Activated B cell treated with CpG ODN at 0.5 μM for 24 hours (primary cell): Measurements from ENCODE around the gene FBXL12. TPM values are rescaled to one million over a fixed set of nuclear protein-coding genes. Genes with fewer than 3 reads are reported as not detected.
"Not testable (repeated sequence)": the region's sequence is repeated elsewhere in the genome, so short reads cannot be mapped to it uniquely, and the experiment has no call there.

Source experiments
- ATAC-seq: fragments of 200-7000 bp; cut with Tn5 transposase; one replicate; pipeline ENCODE4 v1.10.0; 2021; ENCODE audit warnings: low read depth, mild to moderate bottlenecking, moderate library complexity
- CTCF ChIA-PET: fragments of 350-600 bp; sonication (Branson Sonifier 250); formaldehyde crosslinking; loops from one replicate; lab custom pipeline; 2021; ENCODE audit warnings: antibody characterized with exemption; lab: Charles Lee
- POLR2A ChIA-PET: fragments of 350-600 bp; sonication (Branson Sonifier 250); formaldehyde crosslinking; loops from one replicate; lab custom pipeline; 2021; ENCODE audit warnings: antibody characterized with exemption; lab: Charles Lee
- DNase-seq: peaks from one replicate; pipeline ENCODE4 v3.0.0; 2022
- H3K27ac Mint-ChIP-seq: one replicate; pipeline ENCODE4 v1.8.0; 2020; ENCODE audit warnings: mixed read lengths
- H3K27me3 Mint-ChIP-seq: one replicate; pipeline ENCODE4 v1.8.0; 2021; ENCODE audit warnings: mixed read lengths
- H3K36me3 Mint-ChIP-seq: one replicate; pipeline ENCODE4 v1.8.0; 2021; ENCODE audit warnings: low read depth, mixed read lengths
- H3K4me1 Mint-ChIP-seq: one replicate; pipeline ENCODE4 v1.8.0; 2021; ENCODE audit warnings: mixed read lengths
- H3K4me3 Mint-ChIP-seq: one replicate; pipeline ENCODE4 v1.8.0; 2020; ENCODE audit warnings: mild to moderate bottlenecking, mixed read lengths
- H3K9me3 Mint-ChIP-seq: one replicate; pipeline ENCODE4 v1.8.0; 2020; ENCODE audit warnings: mixed read lengths
- intact Hi-C: fragments of 100-400 bp; cut with micrococcal nuclease; formaldehyde crosslinking; loops from one replicate; pipeline ENCODE4 v1.15.1; 2024
- total RNA-seq: library from RNA; stranded (reverse); gene quantifications from 2 replicates; pipeline ENCODE4 v1.2.3, GENCODE V29; 2022
- TF ChIP-seq, protein P1 (sequence below): fragments of 200-600 bp; IDR thresholded peaks from one replicate; pipeline ENCODE4 v1.8.0; 2022; ENCODE audit warnings: antibody characterized with exemption, mild to moderate bottlenecking

FBXL12 gene
- total RNA-seq, 1 donor from 2014 or later = 41.9 TPM

DNA sequence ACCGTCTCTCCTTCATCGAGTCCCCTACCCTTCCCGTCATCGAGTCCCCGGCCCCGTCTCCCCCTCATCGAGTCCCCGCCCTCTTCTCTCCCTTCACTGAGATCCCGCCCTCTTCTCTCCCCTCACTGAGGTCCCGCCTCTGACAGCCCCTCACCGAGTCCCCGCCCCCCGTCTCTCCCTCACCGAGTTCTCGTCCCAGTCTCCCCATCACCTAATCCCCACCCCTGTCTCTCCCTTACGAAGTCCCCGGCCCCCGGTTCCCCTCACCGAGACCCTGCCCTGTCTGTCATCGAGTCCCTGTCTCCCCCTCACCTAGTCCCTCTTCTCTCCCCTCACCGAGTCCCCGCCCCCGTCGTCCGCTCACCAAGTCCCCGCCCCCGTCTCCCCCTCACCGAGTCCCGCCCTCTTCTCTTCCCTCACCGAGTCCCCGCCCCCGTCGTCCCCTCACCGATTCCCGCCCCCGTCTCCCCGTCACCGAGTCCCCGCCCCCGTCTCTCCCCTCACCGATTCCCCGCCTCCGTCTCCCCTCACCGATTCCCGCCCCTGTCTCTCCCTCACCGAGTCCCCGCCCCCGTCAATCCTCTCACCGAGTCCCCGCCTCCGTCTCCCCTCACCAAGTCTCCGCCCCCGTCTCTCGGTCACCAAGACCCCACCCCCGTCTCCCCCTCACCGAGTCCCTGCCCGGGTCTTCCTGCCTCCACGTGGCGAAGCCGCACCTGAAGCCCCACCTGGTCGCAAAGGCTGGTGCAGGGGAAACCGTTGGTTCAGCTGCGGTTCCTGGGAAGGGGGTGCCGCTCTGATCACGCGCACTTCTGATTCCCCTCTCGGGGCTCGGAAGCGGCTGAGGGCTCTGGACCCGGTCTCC, 26.4 kb downstream of the FBXL12 start:
- no peaks in the 10 kb centered on the region for H3K27me3 Mint-ChIP-seq
- ATAC-seq = peak; percentile 62
- CTCF ChIA-PET = interaction anchor here (1.4 kb wide), 1 partner anchor 587 kb away, joined by 3 read pairs; no protein-coding TSS in a partner anchor
- H3K9me3 Mint-ChIP-seq = no peaks in the 10 kb centered on the region
- H3K4me3 Mint-ChIP-seq = peak overlapping the region; percentile 88
- peak overlapping the region; percentile 87 for H3K27ac Mint-ChIP-seq
- DNase-seq = peak; percentile 83
- TF ChIP-seq, protein P1, sequence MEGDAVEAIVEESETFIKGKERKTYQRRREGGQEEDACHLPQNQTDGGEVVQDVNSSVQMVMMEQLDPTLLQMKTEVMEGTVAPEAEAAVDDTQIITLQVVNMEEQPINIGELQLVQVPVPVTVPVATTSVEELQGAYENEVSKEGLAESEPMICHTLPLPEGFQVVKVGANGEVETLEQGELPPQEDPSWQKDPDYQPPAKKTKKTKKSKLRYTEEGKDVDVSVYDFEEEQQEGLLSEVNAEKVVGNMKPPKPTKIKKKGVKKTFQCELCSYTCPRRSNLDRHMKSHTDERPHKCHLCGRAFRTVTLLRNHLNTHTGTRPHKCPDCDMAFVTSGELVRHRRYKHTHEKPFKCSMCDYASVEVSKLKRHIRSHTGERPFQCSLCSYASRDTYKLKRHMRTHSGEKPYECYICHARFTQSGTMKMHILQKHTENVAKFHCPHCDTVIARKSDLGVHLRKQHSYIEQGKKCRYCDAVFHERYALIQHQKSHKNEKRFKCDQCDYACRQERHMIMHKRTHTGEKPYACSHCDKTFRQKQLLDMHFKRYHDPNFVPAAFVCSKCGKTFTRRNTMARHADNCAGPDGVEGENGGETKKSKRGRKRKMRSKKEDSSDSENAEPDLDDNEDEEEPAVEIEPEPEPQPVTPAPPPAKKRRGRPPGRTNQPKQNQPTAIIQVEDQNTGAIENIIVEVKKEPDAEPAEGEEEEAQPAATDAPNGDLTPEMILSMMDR = no peak
- H3K36me3 Mint-ChIP-seq = no peaks in the 10 kb centered on the region
- intact Hi-C loops = loop anchor here (1.0 to 5.0 kb wide), 8 partner anchors 24 to 656 kb away; partner anchors contain the start of genes FBXL12, ZNF317, ZNF426 and ZNF561
- POLR2A ChIA-PET = interaction anchor here (1.8 to 2.3 kb wide), 3 partner anchors 24 to 167 kb away, joined by 6 to 16 read pairs (median 7); partner anchors contain the start of genes FBXL12 and ZNF846
- H3K4me1 Mint-ChIP-seq = peaks cover 17% of the 10 kb centered on the region

DNA sequence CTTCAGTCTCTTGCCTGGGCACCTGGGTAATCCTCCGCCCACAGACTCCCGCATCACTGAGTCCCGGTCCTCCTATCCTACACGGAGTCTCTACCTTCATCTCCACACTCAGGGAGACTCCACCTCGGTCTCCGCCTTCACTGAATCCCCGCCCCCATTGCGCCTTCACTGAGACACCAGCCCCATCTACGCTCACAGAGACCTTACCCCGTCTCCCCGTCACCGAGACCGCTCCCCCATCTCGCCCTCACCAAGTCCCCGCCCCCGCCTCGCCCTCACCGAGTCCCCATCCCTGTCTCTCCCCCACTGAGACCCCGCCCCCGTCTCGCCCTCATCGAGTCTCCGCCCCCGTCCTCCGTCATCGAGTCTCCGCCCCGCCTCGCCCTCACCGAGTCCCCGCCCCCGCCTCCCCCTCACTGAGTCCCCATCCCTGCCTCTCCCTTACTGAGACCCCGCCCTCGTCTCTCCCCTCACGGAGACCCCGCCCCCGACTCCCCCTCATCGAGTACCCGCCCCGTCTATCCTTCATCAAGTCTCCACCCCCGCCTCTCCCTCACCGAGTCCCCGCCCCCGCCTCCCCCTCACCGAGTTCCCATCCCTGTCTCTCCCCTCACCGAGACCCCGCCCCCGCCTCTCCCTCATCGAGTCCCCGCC, 27.2 kb downstream of the FBXL12 start:
- Mint-ChIP-seq H3K4me1 (peaks cover 17% of the 10 kb centered on the region), H3K36me3 (no peaks in the 10 kb centered on the region), H3K27ac (peak overlapping the region; percentile 87), H3K27me3 (no peaks in the 10 kb centered on the region), H3K9me3 (no peaks in the 10 kb centered on the region), H3K4me3 (peak overlapping the region; percentile 88)
- intact Hi-C loops = loop anchor here (1.0 to 5.0 kb wide), 8 partner anchors 23 to 655 kb away; partner anchors contain the start of genes FBXL12, ZNF317, ZNF426 and ZNF561
- TF ChIP-seq, protein P1 = no peak
- POLR2A ChIA-PET = no interaction called here
- ATAC-seq = peak; percentile 59
- peak; percentile 80 for DNase-seq
- CTCF ChIA-PET = no interaction called here

DNA sequence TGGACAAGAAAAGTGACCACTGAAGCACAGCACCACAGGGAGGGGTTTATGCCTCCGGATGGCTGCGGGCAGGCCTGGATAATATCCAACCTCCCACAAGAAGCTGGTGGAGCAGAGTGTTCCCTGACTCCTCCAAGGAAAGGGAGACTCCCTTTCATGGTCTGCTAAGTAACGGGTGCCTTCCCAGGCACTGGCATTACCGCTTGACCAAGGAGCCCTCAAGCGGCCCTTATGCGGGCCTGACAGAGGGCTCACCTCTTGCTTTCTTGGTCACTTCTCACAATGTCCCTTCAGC, 27.9 kb downstream of the FBXL12 start:
- H3K27me3 Mint-ChIP-seq, H3K9me3 Mint-ChIP-seq, H3K36me3 Mint-ChIP-seq, DNase-seq, H3K27ac Mint-ChIP-seq, POLR2A ChIA-PET, ATAC-seq, CTCF ChIA-PET: not testable (repeated sequence)
- H3K4me3 Mint-ChIP-seq = peak overlapping the region; percentile 88
- intact Hi-C loops = loop anchor here (5.0 kb wide), 1 partner anchor 254 kb away; the partner anchor contains the start of gene ZNF426
- H3K4me1 Mint-ChIP-seq = peaks cover 17% of the 10 kb centered on the region

DNA sequence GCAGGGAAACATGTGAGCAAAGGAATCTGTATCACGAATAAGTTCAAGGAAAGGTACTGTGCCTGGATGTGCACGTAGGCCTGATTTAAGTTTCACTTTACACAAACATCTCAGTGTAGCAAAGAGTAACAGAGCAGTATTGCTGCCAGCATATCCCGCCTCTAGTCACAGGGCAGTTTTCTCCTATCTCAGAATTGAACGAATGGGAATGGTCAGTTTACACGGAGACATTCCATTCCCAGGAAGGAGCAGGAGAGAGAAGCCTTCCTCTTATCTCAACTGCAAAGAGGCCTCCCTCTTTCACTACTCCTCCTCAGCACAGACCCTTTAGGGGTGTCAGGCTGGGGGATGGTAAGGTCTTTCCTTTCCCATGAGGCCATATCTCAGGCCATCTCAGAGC, 29.3 kb downstream of the FBXL12 start:
- intact Hi-C loops = not testable (repeated sequence)

DNA sequence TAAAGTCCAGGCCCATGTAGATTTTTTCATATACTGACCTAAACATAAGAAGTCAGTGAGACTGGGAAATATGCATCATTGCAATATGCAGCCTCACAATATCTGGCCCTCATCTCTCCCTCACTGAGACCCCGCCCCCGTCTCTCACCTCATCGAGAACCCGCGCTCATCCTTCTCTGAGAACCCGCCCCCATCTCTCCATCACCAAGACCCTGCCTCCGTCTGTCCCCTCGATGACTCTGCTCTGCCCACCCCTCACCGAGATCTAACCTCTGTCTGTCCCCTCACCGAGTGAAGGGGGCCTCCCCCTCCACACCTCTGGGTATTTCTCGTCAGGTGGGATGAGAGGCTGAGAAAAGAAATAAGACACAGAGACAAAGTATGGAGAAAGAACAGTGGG, 29.8 kb downstream of the FBXL12 start:
- no peak for DNase-seq
- ATAC-seq = no peak
- TF ChIP-seq, protein P1 = no peak
- POLR2A ChIA-PET = interaction anchor here (0.6 to 1.2 kb wide), 4 partner anchors 20 to 1082 kb away, joined by 3 to 4 read pairs (median 4); partner anchors contain the start of genes CARM1, UBL5 and ZNF846
- CTCF ChIA-PET = no interaction called here
- intact Hi-C loops = no loop called here
- H3K36me3 Mint-ChIP-seq = no peaks in the 10 kb centered on the region
- H3K27ac Mint-ChIP-seq = no peak overlapping the region
- no peak overlapping the region for H3K4me3 Mint-ChIP-seq
- H3K9me3 Mint-ChIP-seq = no peaks in the 10 kb centered on the region
- H3K27me3 Mint-ChIP-seq = no peaks in the 10 kb centered on the region
- peaks cover 26% of the 10 kb centered on the region for H3K4me1 Mint-ChIP-seq

More for the DNA sequence above, 29.3 kb downstream of the FBXL12 start:
- H3K4me3 Mint-ChIP-seq, ATAC-seq, DNase-seq, H3K36me3 Mint-ChIP-seq, H3K27me3 Mint-ChIP-seq, H3K27ac Mint-ChIP-seq, CTCF ChIA-PET, H3K9me3 Mint-ChIP-seq: not testable (repeated sequence)
- POLR2A ChIA-PET = interaction anchor here (0.7 kb wide), 1 partner anchor 1629 kb away, joined by 3 read pairs; the partner anchor contains the start of gene RGL3
- H3K4me1 Mint-ChIP-seq = peaks cover 24% of the 10 kb centered on the region

DNA sequence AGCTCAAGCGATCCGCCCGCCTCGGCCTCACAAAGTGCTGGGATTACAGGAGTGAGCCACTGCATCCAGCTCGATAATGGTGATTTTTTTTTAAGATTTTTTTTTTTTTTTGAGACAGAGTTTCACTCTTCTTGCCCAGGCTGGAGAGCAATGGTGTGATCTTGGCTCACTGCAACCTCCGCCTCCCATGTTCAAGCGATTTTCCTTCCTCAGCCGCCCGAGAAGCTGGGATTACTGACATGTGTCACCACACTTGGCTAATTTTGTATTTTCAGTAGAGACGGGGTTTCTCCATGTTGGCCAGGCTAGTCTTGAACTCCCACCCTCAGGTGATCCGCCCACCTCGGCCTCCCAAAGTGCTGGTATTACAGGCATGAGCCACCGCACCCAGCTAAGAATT, 30.3 kb downstream of the FBXL12 start:
- intact Hi-C loops, H3K27me3 Mint-ChIP-seq, CTCF ChIA-PET, ATAC-seq, DNase-seq, H3K27ac Mint-ChIP-seq, H3K36me3 Mint-ChIP-seq, H3K9me3 Mint-ChIP-seq, H3K4me3 Mint-ChIP-seq: not testable (repeated sequence)
- POLR2A ChIA-PET = interaction anchor here (0.6 to 1.2 kb wide), 4 partner anchors 20 to 1083 kb away, joined by 3 to 4 read pairs (median 4); partner anchors contain the start of genes CARM1, UBL5 and ZNF846
- peaks cover 26% of the 10 kb centered on the region for H3K4me1 Mint-ChIP-seq
